GM23338 (cell line): ENCODE data around the gene STK38L. TPM values are rescaled to one million over a fixed set of nuclear protein-coding genes. Genes with fewer than 3 reads are reported as not detected.

Experiments used
- ATAC-seq: fragments of 200-7000 bp; cut with Tn5 transposase; 3 replicates; pipeline ENCODE4 v1.9.1; 2020
- DNase-seq: peaks from one replicate; pipeline ENCODE4 v3.0.0-alpha.2; 2015; ENCODE audit warnings: low spot score
- H2AFZ ChIP-seq: fragments of 200-600 bp; sonication (generic); 2 replicates; pipeline ENCODE4 v1.8.0; 2016; ENCODE audit warnings: antibody characterized with exemption, mild to moderate bottlenecking, moderate library complexity
- H3F3A ChIP-seq: fragments of 200-600 bp; sonication (generic); replicated peaks from 2 replicates; pipeline ENCODE4 v1.8.0; 2017; ENCODE audit warnings: antibody characterized with exemption, mixed run types, low read depth
- H3K27ac ChIP-seq: fragments of 200-600 bp; sonication (generic); 2 replicates; pipeline ENCODE4 v1.6.1; 2016; ENCODE audit warnings: low read depth
- H3K27me3 ChIP-seq: fragments of 200-600 bp; sonication (generic); 2 replicates; pipeline ENCODE4 v1.8.0; 2016; ENCODE audit warnings: mild to moderate bottlenecking, mixed run types, moderate library complexity; ENCODE audit not compliant: insufficient read depth
- H3K36me3 ChIP-seq: fragments of 200-600 bp; sonication (generic); 2 replicates; pipeline ENCODE4 v1.8.0; 2016; ENCODE audit warnings: mild to moderate bottlenecking; ENCODE audit not compliant: insufficient read depth
- H3K4me1 ChIP-seq: fragments of 200-600 bp; sonication (generic); 2 replicates; pipeline ENCODE4 v1.8.0; 2016; ENCODE audit warnings: mild to moderate bottlenecking, moderate library complexity; ENCODE audit not compliant: insufficient read depth
- H3K4me2 ChIP-seq: fragments of 200-600 bp; sonication (generic); 2 replicates; pipeline ENCODE4 v1.7.1; 2017; ENCODE audit warnings: mixed run types
- H3K4me3 ChIP-seq: fragments of 200-600 bp; sonication (generic); 2 replicates; pipeline ENCODE4 v1.6.1; 2016; ENCODE audit warnings: mixed run types
- H3K79me2 ChIP-seq: fragments of 200-600 bp; sonication (generic); replicated peaks from 2 replicates; pipeline ENCODE4 v1.8.0; 2017; ENCODE audit warnings: mild to moderate bottlenecking; ENCODE audit not compliant: insufficient read depth
- H3K9me2 ChIP-seq: fragments of 200-600 bp; sonication (generic); 2 replicates; pipeline ENCODE4 v1.8.0; 2017; ENCODE audit not compliant: insufficient read depth
- H4K20me1 ChIP-seq: fragments of 200-600 bp; sonication (generic); replicated peaks from 2 replicates; pipeline ENCODE4 v1.8.0; 2017; ENCODE audit warnings: mild to moderate bottlenecking; ENCODE audit not compliant: insufficient read depth
- H3K27ac Mint-ChIP-seq: 2 replicates; pipeline ENCODE4 v1.8.0; 2020; ENCODE audit warnings: inconsistent platforms, mild to moderate bottlenecking, moderate library complexity, mixed read lengths
- H3K27me3 Mint-ChIP-seq: 3 replicates; pipeline ENCODE4 v1.8.0; 2022; ENCODE audit warnings: low read depth, mild to moderate bottlenecking, moderate library complexity, mixed read lengths, inconsistent platforms; ENCODE audit not compliant: insufficient read depth, poor library complexity
- H3K36me3 Mint-ChIP-seq: 3 replicates; pipeline ENCODE4 v1.8.0; 2021; ENCODE audit warnings: low read depth, mild to moderate bottlenecking, inconsistent platforms, moderate library complexity, mixed read lengths
- H3K4me1 Mint-ChIP-seq: 3 replicates; pipeline ENCODE4 v1.8.0; 2020; ENCODE audit warnings: mild to moderate bottlenecking, inconsistent platforms, mixed read lengths
- H3K4me3 Mint-ChIP-seq: 3 replicates; pipeline ENCODE4 v1.8.0; 2021; ENCODE audit warnings: moderate library complexity, mild to moderate bottlenecking, inconsistent platforms, mixed read lengths
- H3K9me3 Mint-ChIP-seq: 3 replicates; pipeline ENCODE4 v1.8.0; 2020; ENCODE audit warnings: moderate library complexity, mild to moderate bottlenecking, inconsistent platforms, mixed read lengths
- CREB1 ChIP-seq: fragments of 250-450 bp; sonication (Bioruptor Pico); IDR thresholded peaks from 2 replicates; pipeline ENCODE4 v1.5.0; 2020; ENCODE audit warnings: low read depth, mild to moderate bottlenecking, moderate library complexity
- EZH2 ChIP-seq: fragments of 200-600 bp; sonication (generic); IDR thresholded peaks from one replicate; pipeline ENCODE4 v1.8.0; 2017; ENCODE audit warnings: antibody characterized with exemption, mild to moderate bottlenecking, low read depth; ENCODE audit not compliant: unreplicated experiment
- JUNB ChIP-seq: IDR thresholded peaks from one replicate; pipeline ENCODE4 v1.6.1; 2016; ENCODE audit warnings: antibody characterized with exemption; ENCODE audit not compliant: unreplicated experiment
- NANOG ChIP-seq: IDR thresholded peaks from 2 replicates; pipeline ENCODE4 v1.6.1; 2016; ENCODE audit warnings: antibody characterized with exemption, borderline replicate concordance
- POLR2AphosphoS5 ChIP-seq: IDR thresholded peaks from 2 replicates; pipeline ENCODE4 v1.6.1; 2016; ENCODE audit warnings: antibody characterized with exemption, low read depth
- STAT1 ChIP-seq: IDR thresholded peaks from one replicate; pipeline ENCODE4 v1.6.1; 2016; ENCODE audit warnings: antibody characterized with exemption; ENCODE audit not compliant: unreplicated experiment
- ZNF114 ChIP-seq: fragments of 250-450 bp; sonication (Bioruptor Pico); IDR thresholded peaks from 2 replicates; pipeline ENCODE4 v1.5.0; 2020; ENCODE audit warnings: mild to moderate bottlenecking, moderate library complexity
- long read RNA-seq: library from polyadenylated mRNA; unstranded; transcript quantifications from one replicate; pipeline ENCODE4 v2.0.0, GENCODE V29; 2020; ENCODE audit not compliant: unreplicated experiment
- polyA plus RNA-seq: library from polyadenylated mRNA; unstranded; fragments of >200 nt; fragmentation: Nextera tagmentation; extraction: Ambion mirVana; gene quantifications from 2 replicates; pipeline ENCODE4 v1.2.1, GENCODE V29; 2016
- total RNA-seq: library from RNA; depleted of rRNA; stranded (reverse); fragments of >200 nt; shearing (Covaris generic); gene quantifications from 2 replicates; pipeline ENCODE4 v1.2.3, GENCODE V29; 2014; rRNA removed
- TF ChIP-seq, protein P1 (sequence below): IDR thresholded peaks from 2 replicates; pipeline ENCODE4 v1.6.1; 2016; ENCODE audit warnings: antibody characterized with exemption
- TF ChIP-seq, protein P2 (sequence below), 2 experiments: fragments of 200-600 bp in 1 of 2; sonication (generic) in 1 of 2; conservative IDR thresholded peaks; 2 replicates each; pipeline versions ENCODE4 v1.5.1 to v1.6.1; 2016 to 2017; ENCODE audit warnings: antibody characterized with exemption in 2 of 2, low read depth in 2 of 2, mild to moderate bottlenecking in 2 of 2, moderate library complexity in 1 of 2

STK38L gene
- total RNA-seq (56.5 and 59.7 TPM in 2 replicates), polyA plus RNA-seq (28.9 and 31.0 TPM in 2 replicates)
- long read RNA-seq, full-length matches to known transcripts: 4 of 10 reads
- long read RNA-seq, partial matches to known transcripts: 1 of 10 reads
- long read RNA-seq, other reads (novel, unspliced or antisense): 5 of 10 reads

DNA sequence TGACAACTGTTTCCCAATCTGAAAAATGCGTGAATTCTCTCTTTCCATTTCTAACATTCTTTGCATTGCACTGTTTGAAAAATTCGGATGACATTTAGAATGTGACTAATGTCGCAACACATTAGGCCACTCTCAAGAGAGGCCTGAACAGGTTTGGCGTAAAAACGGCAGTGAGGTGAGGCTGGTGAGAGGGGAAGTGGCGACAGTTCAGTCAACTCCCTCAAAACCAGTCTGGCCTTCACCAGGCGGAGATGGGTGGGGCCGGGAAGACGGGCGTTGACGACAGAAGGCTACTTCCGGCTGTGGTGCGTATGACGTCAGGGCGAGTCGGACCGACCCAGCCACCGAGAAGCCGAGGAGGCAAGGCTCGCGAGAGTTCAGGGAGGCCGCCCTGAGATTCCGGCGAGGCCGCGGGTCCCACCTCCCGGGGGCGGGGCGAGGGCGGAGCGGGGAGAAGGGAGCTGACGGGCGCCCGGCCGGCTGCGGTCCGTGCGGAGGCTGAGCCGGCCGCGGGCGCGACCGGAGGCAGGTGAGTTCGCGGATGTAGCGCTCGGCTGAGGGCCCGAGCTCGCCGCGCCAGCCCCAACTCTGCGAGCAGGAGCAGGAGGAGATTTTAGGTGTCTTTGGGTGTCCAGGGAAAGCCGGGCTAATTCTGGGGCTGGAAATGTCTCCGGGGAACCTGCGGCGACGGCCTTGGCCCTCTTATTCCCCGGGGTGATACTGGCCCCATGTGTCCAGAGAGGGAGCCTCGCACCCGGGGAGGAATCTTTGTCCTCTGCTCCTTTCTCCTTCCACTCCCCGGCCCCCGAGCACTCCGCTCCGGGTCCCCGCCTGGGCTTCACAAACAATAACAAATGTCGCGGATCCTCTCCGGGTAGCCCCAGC, at the start of gene STK38L:
TSS of gene STK38L (plus strand) at position 483 of the 885 bp plus-strand sequence. CDS start 53,435 bp downstream, outside the sequence.
- peaks cover 46% of the 10 kb centered on the region for H3K79me2 ChIP-seq
- H3K4me1 ChIP-seq: peaks cover 23% of the 10 kb centered on the region
- H3K4me1 Mint-ChIP-seq: peaks cover 18% of the 10 kb centered on the region
- H3K4me3 Mint-ChIP-seq: peak within 1 kb of the TSS; percentile 98
- no peaks in the 10 kb centered on the region for H3K36me3 Mint-ChIP-seq
- H3K27me3 Mint-ChIP-seq: no peaks in the 10 kb centered on the region
- H3K9me2 ChIP-seq: peaks cover 13% of the 10 kb centered on the region
- H3K27ac ChIP-seq: peak within 1 kb of the TSS; percentile 84
- H3K4me3 ChIP-seq: peak within 1 kb of the TSS; percentile 74
- peaks cover 7% of the 10 kb centered on the region; the same call in 1 of the 3 replicates for H3K9me3 Mint-ChIP-seq
- peak within 1 kb of the TSS; percentile 94 for H2AFZ ChIP-seq
- DNase-seq (peak; percentile 99), ATAC-seq (peak; percentile 97)
- peak within 1 kb of the TSS; percentile 94 for H3K27ac Mint-ChIP-seq
- peaks cover 8% of the 10 kb centered on the region for H4K20me1 ChIP-seq
- no peaks in the 10 kb centered on the region for H3K27me3 ChIP-seq
- no peaks in the 10 kb centered on the region for H3K36me3 ChIP-seq
- no peaks in the 10 kb centered on the region; the same call in 1 of the 2 replicates for H3F3A ChIP-seq
- TF ChIP-seq, protein P1, sequence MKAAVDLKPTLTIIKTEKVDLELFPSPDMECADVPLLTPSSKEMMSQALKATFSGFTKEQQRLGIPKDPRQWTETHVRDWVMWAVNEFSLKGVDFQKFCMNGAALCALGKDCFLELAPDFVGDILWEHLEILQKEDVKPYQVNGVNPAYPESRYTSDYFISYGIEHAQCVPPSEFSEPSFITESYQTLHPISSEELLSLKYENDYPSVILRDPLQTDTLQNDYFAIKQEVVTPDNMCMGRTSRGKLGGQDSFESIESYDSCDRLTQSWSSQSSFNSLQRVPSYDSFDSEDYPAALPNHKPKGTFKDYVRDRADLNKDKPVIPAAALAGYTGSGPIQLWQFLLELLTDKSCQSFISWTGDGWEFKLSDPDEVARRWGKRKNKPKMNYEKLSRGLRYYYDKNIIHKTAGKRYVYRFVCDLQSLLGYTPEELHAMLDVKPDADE: 0 out of 2 replicates have a peak, but pooled peaks have one; percentile 10
- 0 out of 2 replicates have a peak, but pooled peaks have one; percentile 10 for TF ChIP-seq ZNF114
- TF ChIP-seq EZH2: no peak
- peak; percentile 98 for TF ChIP-seq CREB1 (CRISPR knock-in tag)
- TF ChIP-seq POLR2AphosphoS5: peak; percentile 88
- TF ChIP-seq, protein P2, sequence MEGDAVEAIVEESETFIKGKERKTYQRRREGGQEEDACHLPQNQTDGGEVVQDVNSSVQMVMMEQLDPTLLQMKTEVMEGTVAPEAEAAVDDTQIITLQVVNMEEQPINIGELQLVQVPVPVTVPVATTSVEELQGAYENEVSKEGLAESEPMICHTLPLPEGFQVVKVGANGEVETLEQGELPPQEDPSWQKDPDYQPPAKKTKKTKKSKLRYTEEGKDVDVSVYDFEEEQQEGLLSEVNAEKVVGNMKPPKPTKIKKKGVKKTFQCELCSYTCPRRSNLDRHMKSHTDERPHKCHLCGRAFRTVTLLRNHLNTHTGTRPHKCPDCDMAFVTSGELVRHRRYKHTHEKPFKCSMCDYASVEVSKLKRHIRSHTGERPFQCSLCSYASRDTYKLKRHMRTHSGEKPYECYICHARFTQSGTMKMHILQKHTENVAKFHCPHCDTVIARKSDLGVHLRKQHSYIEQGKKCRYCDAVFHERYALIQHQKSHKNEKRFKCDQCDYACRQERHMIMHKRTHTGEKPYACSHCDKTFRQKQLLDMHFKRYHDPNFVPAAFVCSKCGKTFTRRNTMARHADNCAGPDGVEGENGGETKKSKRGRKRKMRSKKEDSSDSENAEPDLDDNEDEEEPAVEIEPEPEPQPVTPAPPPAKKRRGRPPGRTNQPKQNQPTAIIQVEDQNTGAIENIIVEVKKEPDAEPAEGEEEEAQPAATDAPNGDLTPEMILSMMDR (conservative IDR thresholded peaks at IDR 0.05; ENCODE audit: low read depth in 2 of 2): peak in 1 of 2 experiments; percentile 25; a peak in 2 of 4 replicates
- peak within 1 kb of the TSS; percentile 85 for H3K4me2 ChIP-seq

DNA sequence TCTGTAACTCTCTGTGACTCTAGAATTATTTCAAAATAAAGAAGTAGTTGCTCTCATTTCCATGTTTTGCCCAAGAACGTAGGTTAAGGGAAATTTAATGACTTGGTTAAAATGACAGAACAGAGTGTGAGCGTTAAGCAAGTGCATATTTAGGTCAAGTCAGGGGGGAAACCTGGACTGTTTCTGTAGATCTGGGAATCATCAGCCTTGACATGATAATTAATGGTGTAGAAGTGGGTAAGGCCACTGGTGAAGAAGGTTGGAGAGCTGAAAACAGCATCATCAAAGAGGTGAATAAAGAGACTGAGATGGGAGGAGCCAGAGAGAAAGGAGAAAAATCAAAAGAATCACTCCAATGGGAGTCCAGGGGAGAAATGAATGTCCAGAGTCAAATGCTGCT, 49.4 kb upstream of the STK38L start:
- H3K36me3 ChIP-seq: no peaks in the 10 kb centered on the region
- no peak overlapping the region for H3K27ac Mint-ChIP-seq
- H3K27me3 ChIP-seq: no peaks in the 10 kb centered on the region
- H2AFZ ChIP-seq: no peak overlapping the region
- peaks cover 6% of the 10 kb centered on the region; the same call in 1 of the 2 replicates for H3K9me2 ChIP-seq
- no peak overlapping the region for H3K4me2 ChIP-seq
- H3K36me3 Mint-ChIP-seq: no peaks in the 10 kb centered on the region
- no peak overlapping the region for H3K4me3 ChIP-seq
- H3K4me3 Mint-ChIP-seq: no peak overlapping the region
- no peak for ATAC-seq
- H3K79me2 ChIP-seq: no peaks in the 10 kb centered on the region
- H3F3A ChIP-seq: no peaks in the 10 kb centered on the region
- H3K4me1 Mint-ChIP-seq: no peaks in the 10 kb centered on the region; the same call in 2 of the 3 replicates
- H3K27me3 Mint-ChIP-seq: no peaks in the 10 kb centered on the region
- H4K20me1 ChIP-seq: no peaks in the 10 kb centered on the region
- H3K4me1 ChIP-seq: peaks cover 8% of the 10 kb centered on the region
- no peaks in the 10 kb centered on the region for H3K9me3 Mint-ChIP-seq
- no peak overlapping the region for H3K27ac ChIP-seq
- DNase-seq: no peak
- TF ChIP-seq, protein P2 (conservative IDR thresholded peaks at IDR 0.05; ENCODE audit: low read depth in 2 of 2): no peak
- TF ChIP-seq NANOG (no peak), CREB1 (CRISPR knock-in tag) (no peak), STAT1 (no peak), JUNB (no peak)
